Breast epithelium (tissue), 3 donors: ENCODE results near the gene RNF151.

ENCODE experiments used
- CTCF ChIP-seq, 3 donors: fragments of 450-650 bp; IDR thresholded peaks; one replicate each; pipeline ENCODE4 v1.5.1; 2016 to 2017; ENCODE audit warnings: antibody characterized with exemption in 3 of 3, mild to moderate bottlenecking in 3 of 3, moderate library complexity in 3 of 3
- POLR2A ChIP-seq: fragments of 450-650 bp; IDR thresholded peaks from one replicate; pipeline ENCODE4 v1.6.1; 2016; ENCODE audit warnings: antibody characterized with exemption, mild to moderate bottlenecking, moderate library complexity
- POLR2AphosphoS5 ChIP-seq, 3 donors: sonication (generic); formaldehyde crosslinking; IDR thresholded peaks; one replicate each; pipeline ENCODE4 v1.6.1; 2017; ENCODE audit warnings: antibody characterized with exemption in 3 of 3

GRCh38 chr16:1918351-1919326, 48.0 kb upstream of the RNF151 start, which contains the start of gene HS3ST6:
- TF ChIP-seq POLR2AphosphoS5 (IDR thresholded peaks at IDR 0.05): no peak
- no peak for TF ChIP-seq CTCF (IDR thresholded peaks at IDR 0.05)
- TF ChIP-seq POLR2A: no peak
